HG03159 (cell line): ENCODE measurements around the gene CRB2.

ENCODE experiments used
- ATAC-seq: cut with Tn5 transposase; IDR thresholded peaks from one replicate; pipeline ENCODE4 v1.9.1; 2021; ENCODE audit warnings: mild to moderate bottlenecking, moderate library complexity; ENCODE audit not compliant: unreplicated experiment

The CRB2 gene

GRCh38 chr9:123361731-123362510 is 5.9 kb downstream of the CRB2 start:
- no peak for ATAC-seq

DNA sequence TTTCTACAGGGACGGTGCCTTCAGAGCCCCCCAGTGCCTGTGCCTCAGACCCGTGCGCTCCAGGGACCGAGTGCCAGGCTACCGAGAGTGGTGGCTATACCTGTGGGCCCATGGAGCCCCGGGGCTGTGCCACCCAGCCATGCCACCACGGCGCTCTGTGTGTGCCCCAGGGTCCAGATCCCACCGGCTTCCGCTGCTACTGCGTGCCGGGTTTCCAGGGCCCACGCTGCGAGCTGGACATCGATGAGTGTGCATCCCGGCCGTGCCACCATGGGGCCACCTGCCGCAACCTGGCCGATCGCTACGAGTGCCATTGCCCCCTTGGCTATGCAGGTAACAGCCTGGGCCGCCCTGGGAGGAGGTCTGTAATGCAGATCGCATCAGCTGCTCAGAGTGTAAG is 6.9 kb downstream of the CRB2 start:
- ATAC-seq, result no peak

DNA sequence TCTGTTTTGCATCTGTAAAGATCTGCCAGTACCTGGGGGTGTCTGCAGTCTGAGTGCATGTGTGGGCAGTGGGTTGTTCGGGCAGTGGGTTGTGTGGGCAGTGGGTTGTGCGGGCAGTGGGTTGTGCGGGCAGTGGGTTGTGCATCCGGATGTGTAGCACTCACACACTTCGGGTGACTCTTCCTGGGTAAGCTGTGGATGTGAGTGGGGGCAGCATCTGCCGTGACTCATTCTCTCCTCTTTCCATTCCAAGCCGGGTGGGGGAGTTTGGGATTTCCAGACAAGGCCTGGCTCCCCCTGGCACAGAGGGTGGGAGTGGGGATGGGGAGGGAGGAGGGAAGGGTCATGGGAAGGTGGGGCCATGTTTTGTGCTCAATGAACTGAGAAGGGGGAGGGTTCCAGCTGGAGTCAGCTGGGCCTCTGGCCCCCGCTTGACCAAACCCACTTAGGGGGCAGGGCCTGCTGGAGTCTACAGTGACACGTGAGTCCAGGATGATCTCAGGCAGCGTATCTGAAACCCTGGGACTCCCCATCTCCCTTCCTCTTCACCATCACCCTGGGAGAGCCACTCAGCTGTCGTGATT is 8.3 kb downstream of the CRB2 start:
- ATAC-seq, result no peak

DNA sequence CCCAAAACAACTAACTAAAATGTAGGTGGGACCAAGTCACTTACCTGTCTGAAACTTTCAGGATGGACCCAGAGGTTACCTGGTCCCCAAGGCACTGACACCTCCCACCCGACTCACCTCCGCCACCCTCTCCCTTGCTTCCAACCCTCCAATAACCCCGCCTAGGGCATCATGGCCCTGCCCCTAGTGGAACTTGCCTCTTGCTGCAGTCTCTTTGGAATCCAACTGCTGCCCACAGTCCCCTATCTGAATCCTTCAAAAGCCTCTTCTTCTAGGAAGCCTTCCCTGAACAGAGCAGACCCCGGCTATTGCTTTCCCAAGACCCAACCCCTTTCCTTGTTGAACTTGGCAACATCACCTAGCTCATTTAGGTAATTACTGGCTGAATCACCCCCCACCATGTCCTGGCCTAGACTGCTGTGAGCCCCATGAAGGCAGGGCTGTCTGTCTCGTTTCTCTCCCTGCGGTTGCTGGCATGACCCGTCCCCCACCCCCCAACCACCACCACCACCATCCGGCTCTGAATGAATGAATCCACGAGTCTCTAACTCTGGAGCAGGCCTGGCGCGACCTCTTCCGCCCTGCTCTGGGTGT is 9.4 kb downstream of the CRB2 start:
- no peak for ATAC-seq

DNA sequence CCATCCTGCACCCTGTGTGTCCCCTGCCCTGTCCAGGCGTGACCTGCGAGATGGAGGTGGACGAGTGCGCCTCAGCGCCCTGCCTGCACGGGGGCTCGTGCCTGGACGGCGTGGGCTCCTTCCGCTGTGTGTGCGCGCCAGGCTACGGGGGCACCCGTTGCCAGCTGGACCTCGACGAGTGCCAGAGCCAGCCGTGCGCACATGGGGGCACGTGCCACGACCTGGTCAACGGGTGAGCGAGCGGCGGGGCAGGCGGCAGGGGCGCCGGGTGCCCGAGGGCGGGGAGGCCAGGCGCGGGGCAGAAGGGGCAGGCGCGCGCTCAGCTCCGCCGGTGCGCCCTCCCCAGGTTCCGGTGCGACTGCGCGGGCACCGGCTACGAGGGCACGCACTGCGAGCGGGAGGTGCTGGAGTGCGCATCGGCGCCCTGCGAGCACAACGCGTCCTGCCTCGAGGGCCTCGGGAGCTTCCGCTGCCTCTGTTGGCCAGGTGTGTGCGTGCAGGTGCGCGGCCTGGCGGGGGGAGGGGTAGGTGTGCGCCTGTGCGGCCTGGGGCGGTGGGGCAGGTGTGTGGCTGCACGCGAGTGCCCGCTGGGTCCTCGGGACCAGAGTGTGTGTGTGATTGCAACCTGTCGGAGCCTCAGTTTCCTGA is 10.0 kb downstream of the CRB2 start:
- no peak for ATAC-seq

DNA sequence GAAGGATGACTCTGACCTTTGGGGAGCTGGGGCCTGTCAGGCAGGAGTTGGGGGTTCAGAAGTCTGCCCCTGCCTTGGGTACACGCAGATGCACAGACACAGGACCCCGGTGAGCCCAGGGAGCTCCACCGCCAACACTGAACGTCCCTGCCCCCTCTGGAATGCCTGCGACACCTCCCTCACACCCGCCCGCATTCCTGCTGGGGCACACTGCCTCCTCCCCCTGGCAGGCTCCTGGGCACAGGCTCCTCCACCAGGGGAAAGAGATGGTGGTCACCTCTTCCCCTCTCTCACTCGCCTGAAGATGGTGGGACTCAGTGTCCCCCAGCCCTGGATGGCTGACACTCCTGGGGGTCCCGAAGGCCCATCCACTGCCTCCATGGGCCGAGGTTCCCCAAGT is 12.0 kb downstream of the CRB2 start:
- ATAC-seq, result no peak

- no peak for ATAC-seq
Measured at GRCh38 chr9:123368536-123369153, 12.6 kb downstream of the CRB2 start.

- no peak for ATAC-seq
Measured at GRCh38 chr9:123369296-123369695, 13.3 kb downstream of the CRB2 start.

DNA sequence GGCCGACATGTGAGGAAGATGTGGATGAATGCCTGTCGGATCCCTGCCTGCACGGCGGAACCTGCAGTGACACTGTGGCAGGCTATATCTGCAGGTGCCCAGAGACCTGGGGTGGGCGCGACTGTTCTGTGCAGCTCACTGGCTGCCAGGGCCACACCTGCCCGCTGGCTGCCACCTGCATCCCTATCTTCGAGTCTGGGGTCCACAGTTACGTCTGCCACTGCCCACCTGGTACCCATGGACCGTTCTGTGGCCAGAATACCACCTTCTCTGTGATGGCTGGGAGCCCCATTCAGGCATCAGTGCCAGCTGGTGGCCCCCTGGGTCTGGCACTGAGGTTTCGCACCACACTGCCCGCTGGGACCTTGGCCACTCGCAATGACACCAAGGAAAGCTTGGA is 14.1 kb downstream of the CRB2 start:
- ATAC-seq, result no peak

GRCh38 chr9:123370526-123371227 is 14.7 kb downstream of the CRB2 start:
- no peak for ATAC-seq

DNA sequence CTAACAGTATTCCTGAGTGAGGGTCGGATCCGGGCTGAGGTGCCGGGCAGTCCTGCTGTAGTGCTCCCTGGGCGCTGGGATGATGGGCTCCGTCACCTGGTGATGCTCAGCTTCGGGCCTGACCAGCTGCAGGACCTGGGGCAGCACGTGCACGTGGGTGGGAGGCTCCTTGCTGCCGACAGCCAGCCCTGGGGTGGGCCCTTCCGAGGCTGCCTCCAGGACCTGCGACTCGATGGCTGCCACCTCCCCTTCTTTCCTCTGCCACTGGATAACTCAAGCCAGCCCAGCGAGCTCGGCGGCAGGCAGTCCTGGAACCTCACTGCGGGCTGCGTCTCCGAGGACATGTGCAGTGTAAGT is 15.2 kb downstream of the CRB2 start:
- no peak for ATAC-seq

DNA sequence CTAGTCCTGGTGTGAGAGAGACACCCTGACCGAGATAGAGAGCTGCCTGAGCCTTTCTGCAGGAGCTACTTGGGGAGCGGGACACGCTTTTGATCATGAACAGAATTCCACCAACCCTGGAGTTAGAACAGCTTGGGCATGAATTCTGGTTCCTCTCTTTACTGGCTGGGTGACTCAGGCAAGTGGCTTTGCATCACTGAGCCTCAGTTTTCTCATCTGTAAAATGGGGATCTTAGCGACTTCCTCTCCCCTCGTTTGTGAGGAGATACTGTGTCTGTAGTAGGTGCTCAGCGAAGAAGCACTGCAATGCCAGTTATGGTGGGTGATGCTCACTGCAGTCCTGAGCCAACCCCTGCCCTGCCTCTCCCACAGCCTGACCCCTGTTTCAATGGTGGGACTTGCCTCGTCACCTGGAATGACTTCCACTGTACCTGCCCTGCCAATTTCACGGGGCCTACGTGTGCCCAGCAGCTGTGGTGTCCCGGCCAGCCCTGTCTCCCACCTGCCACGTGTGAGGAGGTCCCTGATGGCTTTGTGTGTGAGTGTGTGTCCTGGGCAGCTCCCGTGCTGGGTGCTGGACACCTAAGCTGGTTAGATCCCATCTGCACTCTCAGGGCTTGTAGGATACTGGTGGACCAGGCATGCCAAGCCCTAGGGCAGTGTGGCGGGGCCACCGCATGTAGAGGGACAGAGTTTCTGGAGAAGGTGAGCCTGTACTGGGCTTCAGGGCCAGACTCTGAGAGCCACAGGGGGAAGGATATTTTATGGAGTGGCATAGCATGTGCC is 16.0 kb downstream of the CRB2 start:
- ATAC-seq, result no peak

GRCh38 chr9:123372766-123373446 is 16.9 kb downstream of the CRB2 start:
- ATAC-seq, result no peak

DNA sequence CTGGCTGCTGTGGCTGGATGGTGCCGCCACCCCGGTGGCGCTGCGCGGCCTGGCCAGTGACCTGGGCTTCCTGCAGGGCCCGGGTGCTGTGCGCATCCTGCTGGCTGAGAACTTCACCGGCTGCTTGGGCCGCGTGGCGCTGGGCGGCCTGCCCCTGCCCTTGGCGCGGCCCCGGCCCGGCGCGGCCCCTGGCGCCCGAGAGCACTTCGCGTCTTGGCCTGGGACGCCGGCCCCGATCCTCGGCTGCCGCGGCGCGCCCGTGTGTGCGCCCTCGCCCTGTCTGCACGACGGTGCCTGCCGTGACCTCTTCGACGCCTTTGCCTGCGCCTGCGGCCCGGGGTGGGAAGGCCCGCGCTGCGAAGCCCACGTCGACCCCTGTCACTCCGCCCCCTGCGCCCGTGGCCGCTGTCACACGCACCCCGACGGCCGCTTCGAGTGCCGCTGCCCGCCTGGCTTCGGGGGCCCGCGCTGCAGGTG is 17.5 kb downstream of the CRB2 start:
- ATAC-seq, result no peak

DNA sequence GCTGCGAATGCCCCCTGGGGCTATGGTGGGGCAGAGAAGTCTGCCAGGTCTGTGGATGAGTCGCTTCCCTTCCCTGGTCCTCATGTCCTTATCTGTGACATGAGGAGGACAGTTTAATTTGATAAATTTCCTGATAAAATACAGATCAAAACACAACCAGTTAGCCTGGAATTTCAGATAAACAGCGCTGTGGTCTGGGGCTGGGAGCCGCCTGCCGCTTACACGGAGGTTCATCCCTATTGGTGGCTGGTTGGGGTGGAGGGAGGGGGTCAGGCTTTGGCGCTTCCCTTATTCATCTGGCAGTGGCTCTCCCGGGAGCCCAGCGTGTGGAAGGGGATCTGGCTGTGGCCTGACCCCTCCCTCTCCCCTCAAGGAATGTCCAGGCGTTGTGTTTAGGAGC is 17.9 kb downstream of the CRB2 start:
- no peak for ATAC-seq

GRCh38 chr9:123375469-123376132 is 19.6 kb downstream of the CRB2 start:
- no peak for ATAC-seq

- no peak for ATAC-seq
Measured at GRCh38 chr9:123376218-123377071, 20.4 kb downstream of the CRB2 start.
